Gastroesophageal sphincter (tissue), 3 donors: ENCODE data around the gene OBSCN.

ENCODE experiments used
- POLR2A ChIP-seq, 2 donors: fragments of 450-650 bp; IDR thresholded peaks; one replicate each; pipeline ENCODE4 v1.6.1; 2017; ENCODE audit warnings: antibody characterized with exemption in 2 of 2, mild to moderate bottlenecking in 2 of 2, moderate library complexity in 1 of 2
- TF ChIP-seq, protein P1 (sequence below), 4 experiments: fragments of 200-600 bp in 2 of 4; fragments of 450-650 bp in 2 of 4; sonication (generic) in 1 of 4; IDR thresholded peaks; one replicate each; pipeline ENCODE4 v1.5.1; 2017 to 2019; ENCODE audit warnings: antibody characterized with exemption in 4 of 4, mild to moderate bottlenecking in 2 of 4, moderate library complexity in 2 of 4

DNA sequence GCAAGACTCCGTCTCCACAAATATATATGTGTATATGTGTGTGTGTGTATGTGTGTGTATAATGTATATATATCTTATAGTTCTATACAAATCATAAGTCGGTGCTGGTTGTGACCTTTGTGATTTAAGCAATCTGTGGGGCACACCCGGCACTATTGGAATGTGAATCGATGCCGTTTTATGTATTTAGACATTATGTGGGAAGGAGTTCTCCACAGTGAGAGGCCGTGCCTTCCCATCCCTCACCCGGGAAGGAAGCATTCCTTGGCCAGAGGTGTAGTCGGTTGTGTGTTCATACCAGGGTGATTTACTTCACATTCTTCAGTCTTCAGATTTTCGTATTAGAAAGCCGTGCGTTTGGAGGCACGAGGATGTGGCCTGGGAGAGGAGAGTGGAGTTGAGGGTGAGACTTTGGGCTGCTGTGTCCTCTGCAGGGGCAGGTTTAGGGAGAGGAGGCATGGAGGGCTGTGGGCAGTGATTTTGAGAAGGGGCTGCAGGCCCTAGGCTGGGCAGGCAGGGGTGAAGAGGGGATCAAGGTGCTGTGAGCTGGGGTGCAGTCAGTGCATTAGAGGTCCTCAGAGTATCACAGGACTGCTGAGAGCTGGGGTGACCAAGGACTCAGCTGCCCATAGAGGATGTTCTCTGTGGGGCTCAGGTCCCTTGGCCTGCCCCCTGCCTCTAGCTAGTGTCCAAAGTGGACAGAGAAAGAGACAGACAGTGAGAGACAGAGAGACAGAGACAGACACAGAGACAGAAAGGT, 141.0 kb downstream of the OBSCN start:
- TF ChIP-seq POLR2A (IDR thresholded peaks at IDR 0.05): no peak
- TF ChIP-seq, protein P1, sequence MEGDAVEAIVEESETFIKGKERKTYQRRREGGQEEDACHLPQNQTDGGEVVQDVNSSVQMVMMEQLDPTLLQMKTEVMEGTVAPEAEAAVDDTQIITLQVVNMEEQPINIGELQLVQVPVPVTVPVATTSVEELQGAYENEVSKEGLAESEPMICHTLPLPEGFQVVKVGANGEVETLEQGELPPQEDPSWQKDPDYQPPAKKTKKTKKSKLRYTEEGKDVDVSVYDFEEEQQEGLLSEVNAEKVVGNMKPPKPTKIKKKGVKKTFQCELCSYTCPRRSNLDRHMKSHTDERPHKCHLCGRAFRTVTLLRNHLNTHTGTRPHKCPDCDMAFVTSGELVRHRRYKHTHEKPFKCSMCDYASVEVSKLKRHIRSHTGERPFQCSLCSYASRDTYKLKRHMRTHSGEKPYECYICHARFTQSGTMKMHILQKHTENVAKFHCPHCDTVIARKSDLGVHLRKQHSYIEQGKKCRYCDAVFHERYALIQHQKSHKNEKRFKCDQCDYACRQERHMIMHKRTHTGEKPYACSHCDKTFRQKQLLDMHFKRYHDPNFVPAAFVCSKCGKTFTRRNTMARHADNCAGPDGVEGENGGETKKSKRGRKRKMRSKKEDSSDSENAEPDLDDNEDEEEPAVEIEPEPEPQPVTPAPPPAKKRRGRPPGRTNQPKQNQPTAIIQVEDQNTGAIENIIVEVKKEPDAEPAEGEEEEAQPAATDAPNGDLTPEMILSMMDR (IDR thresholded peaks at IDR 0.05): no peak
